Fibroblast of lung (primary cell): ENCODE results near the gene CLIP4.

Experiments used
- CTCF ChIP-seq, 2 donors: IDR thresholded peaks in 1 of 2; conservative IDR thresholded peaks in 1 of 2; 1 replicate in 1 of 2; 2 replicates in 1 of 2; pipeline ENCODE4 v1.5.1; 2011 to 2012; ENCODE audit warnings: low read length in 2 of 2, control low read depth in 1 of 2, inconsistent platforms in 1 of 2, low read depth in 1 of 2, mild to moderate bottlenecking in 1 of 2
- EZH2 ChIP-seq: IDR thresholded peaks from 2 replicates; pipeline ENCODE4 v1.5.1; 2012; ENCODE audit warnings: low read length, control low read depth, mild to moderate bottlenecking; ENCODE audit errors: missing control alignments

- TF ChIP-seq CTCF (conservative IDR thresholded peaks at IDR 0.05 in 1 of 2, IDR thresholded peaks at IDR 0.05 in 1 of 2; ENCODE audit: low read depth in 1 of 2, low read length in 2 of 2) (no peak), EZH2 (no peak)
Measured at GRCh38 chr2:29220506-29221270, 105.5 kb downstream of the CLIP4 start.
